ENCODE results near the gene PCSK2. TPM values are rescaled to one million over a fixed set of nuclear protein-coding genes. Genes with fewer than 3 reads are reported as not detected.

The PCSK2 gene
- total RNA-seq, 4 donors from 2014 or later: 0.63 TPM; not detected in 3

- TF ChIP-seq CTCF (IDR thresholded peaks at IDR 0.05): no peak
- DNase-seq (ENCODE audit: low spot score) (no peak), ATAC-seq (ENCODE audit: low FRiP score) (no peak)
Observed at GRCh38 chr20:17471606-17472187, 244.9 kb downstream of the PCSK2 start.

DNA sequence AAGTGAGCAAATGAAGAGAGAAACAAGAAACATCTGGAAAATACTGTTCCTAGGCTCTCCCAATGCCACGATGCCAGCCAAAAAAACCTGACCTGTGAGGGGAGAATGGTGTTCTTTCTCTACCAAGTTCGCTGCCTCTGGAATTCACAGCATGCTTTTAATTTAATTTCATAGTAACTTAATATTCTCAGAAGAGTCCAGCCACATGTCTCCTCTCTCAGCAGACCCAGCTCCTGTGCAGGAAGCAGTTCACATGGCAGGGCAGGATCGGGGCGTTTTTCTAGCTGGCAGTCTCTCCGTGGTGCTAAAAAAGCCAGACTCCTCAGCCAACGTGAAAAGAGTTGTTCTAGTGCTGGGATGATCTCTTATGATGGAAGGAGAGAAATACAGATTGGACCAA, 246.8 kb downstream of the PCSK2 start:
- ATAC-seq (ENCODE audit: low FRiP score) (no peak), DNase-seq (ENCODE audit: low spot score) (no peak)
- no peak for TF ChIP-seq CTCF (IDR thresholded peaks at IDR 0.05)

DNA sequence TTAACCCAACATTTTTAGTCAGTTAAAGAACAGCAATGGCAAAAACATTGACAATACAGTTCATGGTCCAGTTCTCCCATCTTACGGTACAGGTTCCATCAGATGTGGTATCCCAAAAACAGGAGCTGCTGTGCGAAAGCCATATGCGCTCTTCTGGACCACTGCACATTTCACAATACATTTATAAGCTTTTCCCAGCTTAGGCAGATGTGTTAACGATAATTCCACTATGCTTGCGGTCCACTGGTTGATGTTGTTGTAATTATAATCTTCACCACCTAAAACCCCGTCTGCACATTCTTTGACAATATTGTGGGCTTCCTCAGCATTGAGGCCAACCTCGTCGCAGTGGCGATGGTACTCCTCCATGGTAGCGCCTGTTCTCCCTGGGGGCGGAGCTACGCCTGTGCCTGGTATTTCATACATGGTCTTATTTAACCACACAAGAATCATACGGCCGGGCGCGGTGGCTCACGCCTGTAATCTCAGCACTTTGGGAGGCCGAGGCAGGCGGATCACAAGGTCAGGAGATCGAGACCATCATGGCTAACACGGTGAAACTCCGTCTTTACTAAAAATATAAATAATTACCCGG, 252.3 kb downstream of the PCSK2 start:
- no peak for TF ChIP-seq CTCF (IDR thresholded peaks at IDR 0.05)
- ATAC-seq (ENCODE audit: low FRiP score) (no peak), DNase-seq (ENCODE audit: low spot score) (no peak)

DNA sequence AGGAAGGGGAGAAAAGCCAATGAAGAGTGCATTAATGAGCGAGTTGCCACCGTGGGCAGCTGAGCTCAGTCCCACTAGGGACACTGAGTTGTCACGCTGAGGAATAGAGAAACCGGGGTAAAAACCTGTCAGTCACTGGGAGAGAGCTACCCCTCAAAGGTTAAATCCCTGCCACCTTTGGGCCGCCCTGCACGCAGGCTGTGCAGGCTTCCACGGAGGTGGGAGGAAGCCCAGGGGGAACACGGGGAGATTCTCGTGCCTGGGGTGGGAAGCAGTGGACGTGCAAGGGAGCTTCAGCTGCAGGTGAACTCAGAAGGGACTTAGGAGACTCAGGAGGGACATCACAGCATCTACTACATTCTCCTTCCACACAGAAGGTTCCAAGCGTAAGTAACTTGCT, 253.9 kb downstream of the PCSK2 start:
- ATAC-seq (ENCODE audit: low FRiP score) (no peak), DNase-seq (ENCODE audit: low spot score) (no peak)
- TF ChIP-seq CTCF (IDR thresholded peaks at IDR 0.05): no peak

DNA sequence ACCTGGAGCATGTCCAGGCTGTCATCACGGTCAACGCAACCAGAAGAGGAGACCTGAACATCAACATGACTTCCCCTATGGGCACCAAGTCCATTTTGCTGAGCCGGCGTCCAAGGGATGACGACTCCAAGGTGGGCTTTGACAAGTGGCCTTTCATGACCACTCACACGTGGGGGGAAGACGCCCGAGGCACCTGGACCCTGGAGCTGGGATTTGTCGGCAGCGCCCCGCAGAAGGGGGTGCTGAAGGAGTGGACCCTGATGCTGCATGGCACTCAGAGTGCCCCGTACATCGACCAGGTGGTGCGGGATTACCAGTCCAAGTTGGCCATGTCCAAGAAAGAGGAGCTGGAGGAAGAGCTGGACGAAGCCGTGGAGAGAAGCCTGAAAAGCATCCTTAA, 254.8 kb downstream of the PCSK2 start:
- no peak for DNase-seq (ENCODE audit: low spot score)
- no peak for ATAC-seq (ENCODE audit: low FRiP score)
- TF ChIP-seq CTCF (IDR thresholded peaks at IDR 0.05): no peak

- ATAC-seq (ENCODE audit: low FRiP score): no peak
Observed at GRCh38 chr20:17482536-17482935, 255.7 kb downstream of the PCSK2 start.

More at GRCh38 chr20:17482536-17482935, 255.7 kb downstream of the PCSK2 start:
- DNase-seq (ENCODE audit: low spot score): no peak
- TF ChIP-seq CTCF (IDR thresholded peaks at IDR 0.05): no peak

Data from omental fat pad (tissue), 4 donors.